SK-N-SH (cell line): ENCODE measurements around the gene SPRY4. TPM values are rescaled to one million over a fixed set of nuclear protein-coding genes. Genes with fewer than 3 reads are reported as not detected.

Experiments
- CTCF ChIA-PET: fragments of 300-600, 350-600 bp; formaldehyde crosslinking; extraction: SDS; loops from one replicate; lab custom pipeline; 2021; lab: Yijun Ruan, JAX
- POLR2A ChIA-PET: fragments of 350-600 bp; sonication (Branson Sonifier 250); formaldehyde crosslinking; extraction: SDS; loops from one replicate; lab custom pipeline; 2020; ENCODE audit warnings: antibody characterized with exemption, inconsistent platforms; lab: Yijun Ruan, JAX
- DNase-seq: peaks from one replicate; pipeline ENCODE4 v3.0.0; 2012
- H2AFZ ChIP-seq: fragments of 200-600 bp; sonication (generic); 2 replicates; pipeline ENCODE4 v1.8.1; 2016; ENCODE audit warnings: antibody characterized with exemption, mild to moderate bottlenecking, low read depth
- H3F3A ChIP-seq: fragments of 200-600 bp; sonication (generic); replicated peaks from 2 replicates; pipeline ENCODE3; 2016; ENCODE audit warnings: antibody characterized with exemption, mild to moderate bottlenecking; ENCODE audit not compliant: insufficient read depth
- H3K27ac ChIP-seq, 2 experiments: fragments of 200-500 bp in 1 of 2; fragments of 200-600 bp in 1 of 2; sonication (Bioruptor generic) in 1 of 2; sonication (generic), shearing (Covaris generic) in 1 of 2; 2 replicates each; pipeline versions ENCODE4 v1.5.1 to v1.6.1; 2014 to 2016; ENCODE audit warnings: low read depth in 2 of 2, inconsistent platforms in 1 of 2, low read length in 1 of 2, mild to moderate bottlenecking in 1 of 2, mixed read lengths in 1 of 2
- H3K27me3 ChIP-seq: fragments of 200-600 bp; sonication (generic), shearing (Covaris generic); 2 replicates; pipeline ENCODE4 v1.6.1; 2016; ENCODE audit warnings: mixed run types; ENCODE audit not compliant: insufficient read depth
- H3K36me3 ChIP-seq, 2 experiments: fragments of 200-500 bp in 1 of 2; fragments of 200-600 bp in 1 of 2; sonication (Bioruptor generic) in 1 of 2; sonication (generic) in 1 of 2; replicated peaks in 1 of 2; 2 replicates each; pipeline versions ENCODE3 to v1.5.1; 2014 to 2016; ENCODE audit warnings: low read length in 1 of 2, mild to moderate bottlenecking in 1 of 2; ENCODE audit not compliant: insufficient read depth in 2 of 2, control insufficient read depth in 1 of 2
- H3K4me1 ChIP-seq, 2 experiments: fragments of 200-500 bp in 1 of 2; fragments of 200-600 bp in 1 of 2; sonication (Bioruptor generic) in 1 of 2; sonication (generic), shearing (Covaris generic) in 1 of 2; 2 replicates each; pipeline versions ENCODE4 v1.5.1 to v1.6.1; 2014 to 2016; ENCODE audit warnings: low read depth in 1 of 2, low read length in 1 of 2, mixed run types in 1 of 2; ENCODE audit not compliant: insufficient read depth in 2 of 2, control insufficient read depth in 1 of 2
- H3K4me2 ChIP-seq: fragments of 200-600 bp; sonication (generic), shearing (Covaris generic); 2 replicates; pipeline ENCODE4 v1.6.1; 2017; ENCODE audit warnings: mixed run types
- H3K4me3 ChIP-seq, 2 experiments: fragments of 200-500 bp in 1 of 2; fragments of 200-600 bp in 1 of 2; sonication (Bioruptor generic) in 1 of 2; sonication (generic), shearing (Covaris generic) in 1 of 2; 2 replicates each; pipeline versions ENCODE4 v1.5.1 to v1.8.1; 2014 to 2016; ENCODE audit warnings: low read depth in 2 of 2, inconsistent platforms in 1 of 2, low read length in 1 of 2, mild to moderate bottlenecking in 1 of 2, mixed read lengths in 1 of 2, moderate library complexity in 1 of 2
- H3K79me2 ChIP-seq: fragments of 200-600 bp; sonication (generic); 2 replicates; pipeline ENCODE4 v1.8.1; 2017; ENCODE audit warnings: mild to moderate bottlenecking; ENCODE audit not compliant: insufficient read depth
- H3K9ac ChIP-seq: fragments of 200-600 bp; sonication (generic); 2 replicates; pipeline ENCODE4 v1.6.1; 2017; ENCODE audit warnings: mixed run types
- H3K9me2 ChIP-seq: fragments of 200-600 bp; sonication (generic); 2 replicates; pipeline ENCODE4 v1.6.1; 2017; ENCODE audit warnings: mixed run types
- H3K9me3 ChIP-seq: fragments of 200-600 bp; sonication (generic); 2 replicates; pipeline ENCODE4 v1.6.1; 2017; ENCODE audit warnings: mixed run types, mild to moderate bottlenecking, moderate library complexity
- H4K20me1 ChIP-seq: fragments of 200-600 bp; sonication (generic); 2 replicates; pipeline ENCODE4 v1.6.1; 2017; ENCODE audit warnings: mild to moderate bottlenecking, mixed run types; ENCODE audit not compliant: insufficient read depth
- CTCF ChIP-seq: fragments of 200-600 bp; sonication (generic); IDR thresholded peaks from 2 replicates; pipeline ENCODE4 v1.6.1; 2017; ENCODE audit warnings: antibody characterized with exemption, mild to moderate bottlenecking, moderate library complexity
- FOXM1 ChIP-seq: IDR thresholded peaks from 2 replicates; pipeline ENCODE4 v1.4.0; 2012; ENCODE audit warnings: low read depth, mild to moderate bottlenecking
- GATA2 ChIP-seq: sonication (generic); formaldehyde crosslinking; IDR thresholded peaks from 2 replicates; pipeline ENCODE4 v1.5.0; 2020; ENCODE audit warnings: mild to moderate bottlenecking, missing genetic modification reagents
- RAD21 ChIP-seq: IDR thresholded peaks from 2 replicates; pipeline ENCODE4 v1.6.1; 2012; ENCODE audit warnings: mild to moderate bottlenecking, low read length
- REST ChIP-seq: IDR thresholded peaks from 2 replicates; pipeline ENCODE4 v1.6.1; 2012; ENCODE audit warnings: mild to moderate bottlenecking, low read depth, low read length, moderate library complexity
- RXRA ChIP-seq: IDR thresholded peaks from 2 replicates; pipeline ENCODE4 v1.4.0; 2012; ENCODE audit warnings: low read depth, mild to moderate bottlenecking, borderline replicate concordance
- SIN3A ChIP-seq: IDR thresholded peaks from 2 replicates; pipeline ENCODE4 v1.6.1; 2012; ENCODE audit warnings: low read depth, mild to moderate bottlenecking, low read length, moderate library complexity, borderline replicate concordance
- TAF1 ChIP-seq: IDR thresholded peaks from 2 replicates; pipeline ENCODE4 v1.6.1; 2012; ENCODE audit warnings: low read depth, mild to moderate bottlenecking, low read length, moderate library complexity, borderline replicate concordance
- TCF12 ChIP-seq: IDR thresholded peaks from 2 replicates; pipeline ENCODE4 v1.4.0; 2012
- USF1 ChIP-seq: IDR thresholded peaks from 2 replicates; pipeline ENCODE4 v1.4.0; 2012; ENCODE audit warnings: low read depth, borderline replicate concordance
- YY1 ChIP-seq: IDR thresholded peaks from 2 replicates; pipeline ENCODE4 v1.4.0; 2012; ENCODE audit warnings: low read depth, mild to moderate bottlenecking
- WGBS: methylation state at CpG from one replicate; pipeline ENCODE4 v1.1.6; 2017; ENCODE audit warnings: low lambda C conversion rate; 5-methylcytosine and 5-hydroxymethylcytosine counted together
- polyA plus RNA-seq, 3 experiments: library from polyadenylated mRNA; depleted of rRNA; stranded (reverse); fragments of >200 nt; gene quantifications; 2 replicates each; pipeline ENCODE4 v1.2.3, GENCODE V29; 2012

Gene SPRY4
- polyA plus RNA-seq, 1 of the 3 experiments (the other 2 are of a cell fraction): 18.0 TPM

- Histone ChIP-seq H3K79me2 (0 out of 2 replicates have a peak, but pooled peaks cover 5% of the 10 kb centered on the region), H3K4me1 (peaks cover 11 to 31% of the 10 kb centered on the region in 2 experiments; a peak in 3 of 4 replicates), H3K27me3 (no peaks in the 10 kb centered on the region), H3F3A (peaks cover 4% of the 10 kb centered on the region), H3K9me3 (no peaks in the 10 kb centered on the region), H3K27ac (peak overlapping the region in 1 of 2 experiments; percentile 54; a peak in 1 of 4 replicates), H3K4me3 (no peak overlapping the region), H2AFZ (no peak overlapping the region), H3K9me2 (no peaks in the 10 kb centered on the region), H3K36me3 (peaks cover 0 to 18% of the 10 kb centered on the region in 2 experiments), H3K9ac (no peak overlapping the region), H3K4me2 (no peak overlapping the region), H4K20me1 (no peaks in the 10 kb centered on the region)
- WGBS: 96% methylated on average over 5 of the region's 5 CpGs
- no peak for DNase-seq
- TF ChIP-seq RAD21 (no peak), SIN3A (no peak), USF1 (no peak), CTCF (no peak), FOXM1 (no peak), RXRA (no peak), REST (no peak), TAF1 (no peak), TCF12 (no peak), YY1 (no peak), GATA2 (CRISPR knock-in tag) (no peak)
- POLR2A ChIA-PET: no interaction called here
- CTCF ChIA-PET: interaction anchor here (1.0 to 1.9 kb wide), 3 partner anchors 8 to 260 kb away, joined by 3 to 11 read pairs (median 5); no protein-coding TSS in a partner anchor
Measured at GRCh38 chr5:142287973-142288313, 36.9 kb downstream of the SPRY4 start.
